ENCODE measurements around the gene SOX6.
"Not testable (repeated sequence)": the region's sequence is repeated elsewhere in the genome, so short reads cannot be mapped to it uniquely, and the experiment has no call there.

SOX6 gene

GRCh38 chr11:16141162-16141561 is 215.2 kb downstream of the SOX6 start:
- not testable (repeated sequence) for DNase-seq

- no peak for DNase-seq
These were observed 219.5 kb downstream of the SOX6 start for GRCh38 chr11:16136792-16137390.

DNA sequence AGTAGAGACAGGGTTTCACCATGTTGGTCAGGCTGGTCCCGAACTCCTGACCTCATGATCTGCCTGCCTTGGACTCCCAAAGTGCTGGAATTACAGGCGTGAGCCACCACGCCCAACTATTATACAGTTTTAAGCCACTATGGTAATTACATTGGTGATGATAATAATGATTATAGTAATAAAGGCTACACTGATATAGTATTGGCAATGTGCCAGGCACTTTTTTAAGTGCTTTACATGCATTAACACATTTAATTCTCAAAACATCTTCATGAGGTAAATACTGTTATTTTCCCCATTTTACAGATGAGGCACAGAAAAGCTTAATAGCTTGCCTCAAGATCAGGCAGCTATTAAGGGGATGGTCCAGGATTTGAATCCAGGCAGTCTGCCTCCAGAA is 222.5 kb downstream of the SOX6 start:
- DNase-seq = no peak

- DNase-seq = no peak
These were observed 228.6 kb downstream of the SOX6 start for GRCh38 chr11:16127732-16128131.

- DNase-seq = no peak
These were observed 230.0 kb downstream of the SOX6 start for GRCh38 chr11:16126362-16126761.

DNA sequence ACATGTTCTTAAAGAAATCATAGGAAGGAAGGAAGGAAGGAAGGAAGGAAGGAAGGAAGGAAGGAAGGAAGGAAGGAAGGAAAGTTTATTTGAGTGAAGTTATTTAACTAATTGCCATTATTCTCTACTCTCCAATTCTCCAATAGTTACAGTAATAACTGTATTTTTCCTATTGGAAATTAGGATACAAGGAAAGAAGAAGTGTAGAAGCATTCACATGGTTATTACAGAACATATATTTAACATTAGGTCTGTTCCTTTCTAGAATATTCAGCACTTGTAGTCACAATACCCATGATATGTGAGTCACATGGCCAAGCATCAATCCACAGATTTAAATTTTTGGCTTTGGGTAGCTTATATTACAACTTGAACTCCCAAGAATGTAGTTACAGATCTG is 230.6 kb downstream of the SOX6 start:
- DNase-seq = no peak

GRCh38 chr11:16124390-16124789 is 232.0 kb downstream of the SOX6 start:
- DNase-seq = no peak

GRCh38 chr11:16121853-16122252 is 234.5 kb downstream of the SOX6 start:
- no peak for DNase-seq

- no peak for DNase-seq
These were observed 236.3 kb downstream of the SOX6 start for GRCh38 chr11:16120008-16120407.

DNA sequence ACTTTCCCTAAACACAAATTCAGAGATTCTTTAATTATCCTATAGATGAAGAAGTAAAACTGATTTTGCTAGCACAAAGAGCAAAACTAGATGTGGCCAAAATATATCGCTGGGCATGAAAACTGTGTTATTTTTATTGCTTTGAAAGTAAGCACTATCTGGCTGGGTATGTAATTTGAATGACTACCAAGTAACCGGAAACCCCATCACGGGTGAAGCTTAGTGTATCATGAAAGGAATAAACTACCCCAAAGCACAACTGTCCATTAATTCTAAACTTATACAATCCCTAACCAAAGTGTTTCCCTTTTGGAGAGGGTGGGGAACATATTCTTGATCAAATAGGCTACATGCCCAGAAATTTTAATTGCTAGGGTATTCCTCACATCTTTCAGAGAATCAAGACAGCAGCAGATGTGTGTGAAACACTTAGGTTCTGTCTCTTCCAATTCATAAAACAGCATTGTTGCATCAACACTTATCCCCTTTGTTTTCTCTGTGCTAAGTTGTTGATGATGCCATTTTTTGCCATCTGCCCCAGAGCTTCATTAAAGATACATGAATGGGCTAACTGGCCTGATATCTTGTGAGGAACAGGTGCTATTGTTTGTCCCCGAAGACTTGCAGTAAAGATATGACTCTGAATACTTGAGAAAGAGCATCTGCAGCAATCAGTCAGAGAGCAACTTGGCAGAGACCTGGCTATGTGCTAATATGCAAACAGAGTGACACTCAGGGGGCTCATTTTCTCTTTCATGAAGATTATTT is 238.2 kb downstream of the SOX6 start:
- DNase-seq = no peak

- DNase-seq = no peak
These were observed 241.1 kb downstream of the SOX6 start for GRCh38 chr11:16114978-16115871.

- no peak for DNase-seq
These were observed 241.9 kb downstream of the SOX6 start for GRCh38 chr11:16114431-16114830.

GRCh38 chr11:16111690-16112089 is 244.7 kb downstream of the SOX6 start:
- no peak for DNase-seq

DNA sequence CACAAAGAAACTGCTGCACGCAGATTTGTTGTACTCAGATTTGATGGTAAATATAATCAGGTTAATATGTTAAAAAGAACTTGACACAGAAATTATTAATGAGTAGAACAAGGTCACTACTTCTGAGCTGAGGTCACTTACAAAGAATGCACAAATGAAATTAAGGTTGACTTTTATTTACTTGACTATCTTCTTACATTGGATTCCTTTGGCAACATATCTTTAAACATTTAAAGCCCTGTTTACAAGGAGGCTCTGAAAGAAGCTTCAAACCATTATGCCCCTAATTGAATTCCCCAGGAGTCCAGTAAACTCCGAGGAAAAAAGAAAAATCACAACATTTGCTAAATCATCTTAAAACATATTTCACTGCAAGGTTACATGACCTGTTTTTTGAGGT is 245.5 kb downstream of the SOX6 start:
- DNase-seq = no peak

GRCh38 chr11:16099343-16099900 is 256.9 kb downstream of the SOX6 start:
- no peak for DNase-seq

DNA sequence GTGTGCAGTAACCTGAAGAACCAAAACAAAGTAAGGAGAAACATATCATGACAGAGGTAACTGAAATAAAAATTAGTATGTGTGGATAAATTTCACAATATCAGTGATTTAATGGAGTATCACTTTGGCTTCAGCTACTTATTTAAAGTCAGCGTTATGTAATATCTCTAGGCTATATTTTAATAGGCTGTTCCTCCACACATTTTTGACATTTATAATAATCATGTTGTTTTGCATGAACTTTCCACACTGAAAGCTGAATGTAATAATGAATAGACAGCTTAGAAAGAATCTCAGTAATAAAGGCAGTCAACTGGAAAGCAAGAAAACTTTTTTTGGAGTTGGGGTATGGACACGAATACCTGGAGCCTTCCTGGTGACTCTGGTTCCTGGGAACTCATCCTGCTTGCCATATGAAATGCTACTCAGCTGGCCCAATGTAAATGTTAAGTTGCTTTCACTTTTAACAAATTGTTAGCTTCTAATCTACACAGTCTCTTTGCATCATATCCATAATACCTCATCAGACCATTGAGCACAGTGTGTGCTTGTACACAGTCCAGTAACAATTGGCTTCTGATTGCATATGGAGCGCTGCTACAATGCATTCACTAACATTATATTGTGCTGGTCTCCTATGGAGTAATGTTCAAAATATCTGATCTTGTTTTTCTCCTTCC is 257.7 kb downstream of the SOX6 start:
- peak; percentile 40 for DNase-seq

GRCh38 chr11:16097543-16097942 is 258.8 kb downstream of the SOX6 start:
- no peak for DNase-seq

DNA sequence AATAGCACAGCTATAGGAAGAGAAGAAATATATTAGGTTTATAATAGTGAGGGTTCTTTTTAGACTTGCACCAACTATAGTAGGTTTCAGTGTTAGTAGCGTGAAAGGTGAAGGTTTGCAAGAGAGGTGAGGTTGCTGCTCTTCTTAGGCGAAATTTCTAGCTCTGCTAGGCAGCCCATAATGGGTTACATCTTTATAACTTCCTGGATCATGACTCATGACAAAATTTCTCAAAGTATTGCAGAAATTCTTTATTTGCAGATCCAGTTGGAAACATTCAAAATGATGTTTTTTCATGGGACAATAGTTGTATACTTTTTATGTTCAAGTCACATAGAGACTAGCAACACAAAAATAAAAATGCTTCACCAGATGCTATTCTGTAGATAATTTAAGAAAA is 260.0 kb downstream of the SOX6 start:
- DNase-seq = no peak

- no peak for DNase-seq
These were observed 260.6 kb downstream of the SOX6 start for GRCh38 chr11:16095756-16096155.

- no peak for DNase-seq
These were observed 262.3 kb downstream of the SOX6 start for GRCh38 chr11:16093889-16094653.

GRCh38 chr11:16091862-16092261 is 264.5 kb downstream of the SOX6 start:
- DNase-seq = no peak

GRCh38 chr11:16089481-16089880 is 266.9 kb downstream of the SOX6 start:
- no peak for DNase-seq
